ENCODE measurements around the gene PHC2. TPM values are rescaled to one million over a fixed set of nuclear protein-coding genes. Genes with fewer than 3 reads are reported as not detected.

The PHC2 gene
- total RNA-seq, 1 experiment from 2014 or later, result 9.4 TPM

- Histone ChIP-seq H2BK20ac (ENCODE audit: low read depth, low read length, poor library complexity, severe bottlenecking) (no peak overlapping the region), H3K23me2 (ENCODE audit: insufficient read length, low read depth, low read length, poor library complexity, severe bottlenecking) (peaks cover 12% of the 10 kb centered on the region), H4K20me1 (ENCODE audit: control insufficient read depth, insufficient read depth, insufficient read length) (no peaks in the 10 kb centered on the region), H3K79me1 (ENCODE audit: insufficient read depth, low read depth, low read length, poor library complexity, severe bottlenecking) (no peaks in the 10 kb centered on the region), H4K8ac (replicated peaks; ENCODE audit: insufficient read length, low read depth, low read length) (no peak overlapping the region), H4K5ac (ENCODE audit: insufficient read length, low read depth, low read length) (no peak overlapping the region), H3K4me1 (ENCODE audit: insufficient read depth, low read length) (no peaks in the 10 kb centered on the region; the same call in 1 of the 2 replicates), H2AFZ (ENCODE audit: low read length) (no peak overlapping the region), H3K27ac (ENCODE audit: insufficient read length, low read depth, low read length) (no peak overlapping the region), H3K27me3 (ENCODE audit: insufficient read depth, low read length) (peaks cover 49% of the 10 kb centered on the region), H3K56ac (ENCODE audit: insufficient read length, low read depth, low read length) (no peak overlapping the region), H3K23ac (ENCODE audit: insufficient read length, low read depth, low read length) (no peak overlapping the region), H3K79me2 (ENCODE audit: insufficient read depth, low read length) (no peaks in the 10 kb centered on the region), H2BK5ac (ENCODE audit: insufficient read length, low read length) (no peak overlapping the region), H3K9me3 (ENCODE audit: control insufficient read depth, low read depth, low read length) (no peaks in the 10 kb centered on the region), H3K4ac (ENCODE audit: low read depth, low read length) (no peak overlapping the region), H2AK5ac (ENCODE audit: insufficient read length, low read length) (no peak overlapping the region), H2BK12ac (ENCODE audit: insufficient read length, low read depth, low read length) (no peak overlapping the region), H2BK120ac (ENCODE audit: low read depth, low read length, poor library complexity, severe bottlenecking) (no peak overlapping the region), H3T11ph (ENCODE audit: low read length) (no peak overlapping the region), H2BK15ac (ENCODE audit: low read depth, low read length) (no peak overlapping the region), H3K9ac (ENCODE audit: extremely low read depth, insufficient read length, low read length) (peak overlapping the region; percentile 4), H4K91ac (ENCODE audit: insufficient read length, low read depth, low read length) (no peak overlapping the region), H3K14ac (ENCODE audit: insufficient read depth, low read length) (no peak overlapping the region), H3K18ac (ENCODE audit: insufficient read length, low read depth, low read length) (no peak overlapping the region), H3K4me2 (ENCODE audit: insufficient read depth, insufficient read length, low read length) (peak overlapping the region; percentile 54)
- TF ChIP-seq CTCF (conservative IDR thresholded peaks at IDR 0.05), result no peak
- Mint-ChIP-seq H3K27ac (no peak overlapping the region), H3K4me3 (peak overlapping the region; percentile 76 to 79), H3K27me3 (ENCODE audit: low read depth) (peaks cover 88% of the 10 kb centered on the region), H3K36me3 (ENCODE audit: insufficient read depth in 1 of 3, low read depth in 3 of 3) (no peaks in the 10 kb centered on the region; a peak in 1 of 7 replicates), H3K9me3 (peaks cover 0 to 3% of the 10 kb centered on the region in 2 experiments; a peak in 2 of 5 replicates), H3K4me1 (peaks cover 36 to 45% of the 10 kb centered on the region in 2 experiments)
- WGBS (ENCODE audit: extremely low coverage, insufficient read length, low lambda C conversion rate), result no CpG with 5 or more reads among the region's 78 CpGs
- peak; percentile 41 for DNase-seq
Measured at GRCh38 chr1:33349081-33349759, 81.7 kb downstream of the PHC2 start.

Data from H9 (cell line).